Sigmoid colon (tissue), 4 donors: ENCODE results near the gene HMCN2.

Experiments used
- CTCF ChIP-seq, 4 experiments: fragments of 450-650 bp in 3 of 4; fragments of 200-600 bp in 1 of 4; IDR thresholded peaks; one replicate each; pipeline ENCODE4 v1.5.1; 2016 to 2019; ENCODE audit warnings: antibody characterized with exemption in 4 of 4, mild to moderate bottlenecking in 3 of 4, moderate library complexity in 2 of 4
- EP300 ChIP-seq, 4 donors: sonication (generic); formaldehyde crosslinking; IDR thresholded peaks; one replicate each; pipeline ENCODE4 v1.6.1; 2017; ENCODE audit warnings: antibody characterized with exemption in 4 of 4
- POLR2A ChIP-seq, 2 donors: fragments of 450-650 bp; IDR thresholded peaks; one replicate each; pipeline ENCODE4 v1.6.1; 2016; ENCODE audit warnings: antibody characterized with exemption in 2 of 2, mild to moderate bottlenecking in 2 of 2, moderate library complexity in 2 of 2

DNA sequence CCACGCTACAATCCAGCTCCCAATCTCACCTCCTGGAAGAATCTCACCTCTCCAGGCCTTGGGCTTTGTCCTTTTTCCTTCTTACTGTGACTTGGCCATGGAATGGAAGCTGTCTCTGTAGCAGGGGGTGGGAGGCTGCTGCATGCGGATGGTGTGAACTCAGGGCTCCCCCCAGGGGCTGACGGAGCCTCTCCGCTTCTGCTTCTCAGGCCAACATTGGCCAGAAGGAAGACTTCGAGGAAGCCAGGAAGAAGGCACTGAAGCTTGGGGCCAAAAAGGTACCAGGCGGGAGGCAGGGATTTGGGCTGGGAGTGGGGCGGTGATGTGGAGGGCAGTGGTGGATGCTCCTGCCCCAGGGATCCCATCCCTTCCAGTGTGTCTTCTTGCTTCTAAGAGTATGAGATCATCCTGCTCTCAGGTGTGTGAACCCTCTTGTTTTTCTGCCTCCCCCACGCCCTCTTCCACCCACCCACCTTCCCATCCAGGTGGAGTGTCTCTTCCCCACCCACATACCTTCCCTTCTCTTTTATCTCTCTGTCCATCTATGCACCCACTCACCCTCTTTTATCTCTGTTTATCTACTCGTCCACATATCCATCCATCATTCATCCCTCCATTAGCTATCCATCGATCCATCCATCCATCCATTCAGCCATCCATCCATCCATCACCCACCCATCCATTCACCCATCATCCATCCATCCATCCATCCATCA is 188.7 kb downstream of the HMCN2 start:
- TF ChIP-seq CTCF (IDR thresholded peaks at IDR 0.05) (no peak), POLR2A (IDR thresholded peaks at IDR 0.05) (no peak), EP300 (IDR thresholded peaks at IDR 0.05) (no peak)
